Measurements from ENCODE around the gene RAB1B. TPM values are rescaled to one million over a fixed set of nuclear protein-coding genes. Genes with fewer than 3 reads are reported as not detected.

Gene RAB1B
- total RNA-seq, 1 experiment from 2014 or later = 148 TPM

DNA sequence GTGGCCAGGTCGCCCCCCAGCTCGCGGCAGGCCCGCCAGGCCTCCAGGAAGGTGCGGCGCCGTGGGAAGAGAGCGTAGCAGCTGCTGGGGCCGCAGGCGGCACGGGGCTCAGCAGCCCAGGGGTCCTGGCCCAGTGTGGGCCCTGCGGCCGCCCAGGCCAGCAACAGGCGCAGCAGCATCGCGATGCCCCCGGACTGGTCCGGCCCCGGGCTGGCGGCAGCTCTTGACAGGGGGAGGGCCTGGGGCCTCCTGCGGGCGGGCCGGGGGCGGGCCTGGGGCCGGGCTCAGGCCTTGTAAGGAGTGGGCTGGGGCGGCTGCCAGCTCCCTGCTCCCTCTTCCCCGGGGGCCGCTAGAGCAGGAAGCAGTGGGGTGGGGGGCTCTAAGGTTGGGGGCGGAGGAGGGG, 48.4 kb downstream of the RAB1B start, which contains the start of gene CD248:
Gene CD248 (minus strand): TSS at position 196 of the 403 bp plus-strand sequence. CDS start 17 bp downstream, at position 179.
- Histone ChIP-seq H3K9ac (ENCODE audit: low read length) (no peak within 1 kb of the TSS), H3K27me3 (ENCODE audit: insufficient read depth, low read length) (no peaks in the 10 kb centered on the region), H3K79me2 (ENCODE audit: insufficient read depth, low read length) (no peaks in the 10 kb centered on the region), H3K4me1 (ENCODE audit: control insufficient read depth in 1 of 2, insufficient read depth in 2 of 2, low read length in 2 of 2) (peaks cover 10 to 19% of the 10 kb centered on the region in 2 experiments), H3K4me2 (ENCODE audit: low read length) (no peak within 1 kb of the TSS), H3K9me2 (ENCODE audit: insufficient read depth) (no peaks in the 10 kb centered on the region), H4K20me1 (ENCODE audit: insufficient read depth) (no peaks in the 10 kb centered on the region), H3K9me3 (ENCODE audit: control insufficient read depth in 1 of 2, insufficient read depth in 1 of 2, low read depth in 1 of 2, low read length in 2 of 2) (no peaks in the 10 kb centered on the region), H3K36me3 (ENCODE audit: control insufficient read depth in 1 of 2, insufficient read depth in 2 of 2, low read length in 2 of 2) (no peaks in the 10 kb centered on the region), H3K27ac (ENCODE audit: low read depth, low read length) (no peak within 1 kb of the TSS), H2AFZ (ENCODE audit: low read depth, low read length, poor library complexity, severe bottlenecking) (no peak within 1 kb of the TSS), H3K4me3 (replicated peaks in 1 of 2; ENCODE audit: low read depth in 1 of 2, low read length in 2 of 2) (no peak within 1 kb of the TSS)
- RAD21 ChIA-PET (ENCODE audit: low non-redundant PET in 1 of 2, low total read pairs in 2 of 2, uncharacterized antibody in 2 of 2, unreplicated experiment in 2 of 2) = no interaction called here
- intact Hi-C loops (cut with micrococcal nuclease) = no loop called here
- POLR2A ChIA-PET = no interaction called here
- DNase-seq (ENCODE audit: low read depth, low spot score) (no peak), ATAC-seq (no peak)
- no peak for TF ChIP-seq POLR2A (IDR thresholded peaks at IDR 0.05; ENCODE audit: borderline replicate concordance, extremely low read depth, insufficient read depth, insufficient read length)
- TF ChIP-seq, protein P1, sequence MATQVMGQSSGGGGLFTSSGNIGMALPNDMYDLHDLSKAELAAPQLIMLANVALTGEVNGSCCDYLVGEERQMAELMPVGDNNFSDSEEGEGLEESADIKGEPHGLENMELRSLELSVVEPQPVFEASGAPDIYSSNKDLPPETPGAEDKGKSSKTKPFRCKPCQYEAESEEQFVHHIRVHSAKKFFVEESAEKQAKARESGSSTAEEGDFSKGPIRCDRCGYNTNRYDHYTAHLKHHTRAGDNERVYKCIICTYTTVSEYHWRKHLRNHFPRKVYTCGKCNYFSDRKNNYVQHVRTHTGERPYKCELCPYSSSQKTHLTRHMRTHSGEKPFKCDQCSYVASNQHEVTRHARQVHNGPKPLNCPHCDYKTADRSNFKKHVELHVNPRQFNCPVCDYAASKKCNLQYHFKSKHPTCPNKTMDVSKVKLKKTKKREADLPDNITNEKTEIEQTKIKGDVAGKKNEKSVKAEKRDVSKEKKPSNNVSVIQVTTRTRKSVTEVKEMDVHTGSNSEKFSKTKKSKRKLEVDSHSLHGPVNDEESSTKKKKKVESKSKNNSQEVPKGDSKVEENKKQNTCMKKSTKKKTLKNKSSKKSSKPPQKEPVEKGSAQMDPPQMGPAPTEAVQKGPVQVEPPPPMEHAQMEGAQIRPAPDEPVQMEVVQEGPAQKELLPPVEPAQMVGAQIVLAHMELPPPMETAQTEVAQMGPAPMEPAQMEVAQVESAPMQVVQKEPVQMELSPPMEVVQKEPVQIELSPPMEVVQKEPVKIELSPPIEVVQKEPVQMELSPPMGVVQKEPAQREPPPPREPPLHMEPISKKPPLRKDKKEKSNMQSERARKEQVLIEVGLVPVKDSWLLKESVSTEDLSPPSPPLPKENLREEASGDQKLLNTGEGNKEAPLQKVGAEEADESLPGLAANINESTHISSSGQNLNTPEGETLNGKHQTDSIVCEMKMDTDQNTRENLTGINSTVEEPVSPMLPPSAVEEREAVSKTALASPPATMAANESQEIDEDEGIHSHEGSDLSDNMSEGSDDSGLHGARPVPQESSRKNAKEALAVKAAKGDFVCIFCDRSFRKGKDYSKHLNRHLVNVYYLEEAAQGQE (IDR thresholded peaks at IDR 0.05; ENCODE audit: low read depth) = no peak
- no peak for TF ChIP-seq FOSL1 (IDR thresholded peaks at IDR 0.05; ENCODE audit: low read depth)
- TF ChIP-seq, protein P2, sequence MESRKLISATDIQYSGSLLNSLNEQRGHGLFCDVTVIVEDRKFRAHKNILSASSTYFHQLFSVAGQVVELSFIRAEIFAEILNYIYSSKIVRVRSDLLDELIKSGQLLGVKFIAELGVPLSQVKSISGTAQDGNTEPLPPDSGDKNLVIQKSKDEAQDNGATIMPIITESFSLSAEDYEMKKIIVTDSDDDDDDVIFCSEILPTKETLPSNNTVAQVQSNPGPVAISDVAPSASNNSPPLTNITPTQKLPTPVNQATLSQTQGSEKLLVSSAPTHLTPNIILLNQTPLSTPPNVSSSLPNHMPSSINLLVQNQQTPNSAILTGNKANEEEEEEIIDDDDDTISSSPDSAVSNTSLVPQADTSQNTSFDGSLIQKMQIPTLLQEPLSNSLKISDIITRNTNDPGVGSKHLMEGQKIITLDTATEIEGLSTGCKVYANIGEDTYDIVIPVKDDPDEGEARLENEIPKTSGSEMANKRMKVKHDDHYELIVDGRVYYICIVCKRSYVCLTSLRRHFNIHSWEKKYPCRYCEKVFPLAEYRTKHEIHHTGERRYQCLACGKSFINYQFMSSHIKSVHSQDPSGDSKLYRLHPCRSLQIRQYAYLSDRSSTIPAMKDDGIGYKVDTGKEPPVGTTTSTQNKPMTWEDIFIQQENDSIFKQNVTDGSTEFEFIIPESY (IDR thresholded peaks at IDR 0.05; ENCODE audit: extremely low read depth, insufficient replicate concordance, low read length) = no peak
- TF ChIP-seq SRF (IDR thresholded peaks at IDR 0.05; ENCODE audit: low read depth) = no peak
- TF ChIP-seq YY1 (IDR thresholded peaks at IDR 0.05; ENCODE audit: extremely low read depth, insufficient replicate concordance, low read depth, low read length) = no peak
- TF ChIP-seq CBX3 (IDR thresholded peaks at IDR 0.05; ENCODE audit: low read depth) = no peak
- no peak for TF ChIP-seq EZH2 (IDR thresholded peaks at IDR 0.05)
- no peak for TF ChIP-seq ELF1 (IDR thresholded peaks at IDR 0.05; ENCODE audit: borderline replicate concordance, low read depth)
- no peak for TF ChIP-seq CEBPB (IDR thresholded peaks at IDR 0.05; ENCODE audit: low read depth)
- no peak for TF ChIP-seq SIN3A (IDR thresholded peaks at IDR 0.05; ENCODE audit: low read depth)
- TF ChIP-seq POLR2AphosphoS5 (IDR thresholded peaks at IDR 0.05; ENCODE audit: low read depth, low read length) = no peak
- no peak for TF ChIP-seq RAD21 (IDR thresholded peaks at IDR 0.05; ENCODE audit: low read depth)
- no peak for TF ChIP-seq EGR1 (IDR thresholded peaks at IDR 0.05; ENCODE audit: low read depth)
- CTCF ChIA-PET = no interaction called here
- no TSS peak for BruUV-seq (replicated peaks)
